Measurements from ENCODE around the gene PIGQ. TPM values are rescaled to one million over a fixed set of nuclear protein-coding genes. Genes with fewer than 3 reads are reported as not detected.

Gene PIGQ
- total RNA-seq, 1 donor from 2014 or later, result 68.9 TPM

GRCh38 chr16:576197-576822 is 6.5 kb downstream of the PIGQ start:
- peaks cover 35% of the 10 kb centered on the region for H3K36me3 ChIP-seq
- TF ChIP-seq, protein P1, sequence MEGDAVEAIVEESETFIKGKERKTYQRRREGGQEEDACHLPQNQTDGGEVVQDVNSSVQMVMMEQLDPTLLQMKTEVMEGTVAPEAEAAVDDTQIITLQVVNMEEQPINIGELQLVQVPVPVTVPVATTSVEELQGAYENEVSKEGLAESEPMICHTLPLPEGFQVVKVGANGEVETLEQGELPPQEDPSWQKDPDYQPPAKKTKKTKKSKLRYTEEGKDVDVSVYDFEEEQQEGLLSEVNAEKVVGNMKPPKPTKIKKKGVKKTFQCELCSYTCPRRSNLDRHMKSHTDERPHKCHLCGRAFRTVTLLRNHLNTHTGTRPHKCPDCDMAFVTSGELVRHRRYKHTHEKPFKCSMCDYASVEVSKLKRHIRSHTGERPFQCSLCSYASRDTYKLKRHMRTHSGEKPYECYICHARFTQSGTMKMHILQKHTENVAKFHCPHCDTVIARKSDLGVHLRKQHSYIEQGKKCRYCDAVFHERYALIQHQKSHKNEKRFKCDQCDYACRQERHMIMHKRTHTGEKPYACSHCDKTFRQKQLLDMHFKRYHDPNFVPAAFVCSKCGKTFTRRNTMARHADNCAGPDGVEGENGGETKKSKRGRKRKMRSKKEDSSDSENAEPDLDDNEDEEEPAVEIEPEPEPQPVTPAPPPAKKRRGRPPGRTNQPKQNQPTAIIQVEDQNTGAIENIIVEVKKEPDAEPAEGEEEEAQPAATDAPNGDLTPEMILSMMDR (IDR thresholded peaks at IDR 0.05), result no peak
- no peak for ATAC-seq
- no peaks in the 10 kb centered on the region for H3K27me3 ChIP-seq (ENCODE audit: low read depth)
- H3K4me1 ChIP-seq, result no peaks in the 10 kb centered on the region
- no peak overlapping the region for H3K4me3 ChIP-seq
- H3K27ac ChIP-seq, result no peak overlapping the region
- no peak for DNase-seq
- intact Hi-C loops (cut with DNase I), result no loop called here
- H3K9me3 ChIP-seq, result no peaks in the 10 kb centered on the region

DNA sequence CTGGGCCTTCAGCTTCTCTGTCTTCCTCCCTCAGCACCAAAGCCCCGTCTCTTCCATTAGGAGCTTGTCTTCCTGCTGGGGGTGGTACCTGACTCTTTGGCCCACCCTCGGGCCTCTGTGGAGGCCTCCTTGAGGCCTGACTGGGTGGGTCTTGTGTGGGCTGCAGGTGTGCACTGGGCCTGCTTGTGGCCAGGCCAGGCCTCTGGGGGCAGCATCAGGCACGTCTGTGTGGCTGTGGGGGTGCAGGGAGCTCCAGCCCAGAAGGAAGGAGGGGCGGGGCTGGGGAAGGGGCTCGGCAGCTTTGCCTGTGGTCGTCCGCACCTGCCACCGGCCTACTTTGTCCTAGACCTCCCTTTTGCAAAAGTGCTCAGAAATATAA is 7.0 kb downstream of the PIGQ start:
- TF ChIP-seq, protein P1 (IDR thresholded peaks at IDR 0.05), result no peak
- H3K27me3 ChIP-seq (ENCODE audit: low read depth), result no peaks in the 10 kb centered on the region
- H3K9me3 ChIP-seq, result no peaks in the 10 kb centered on the region
- no peaks in the 10 kb centered on the region for H3K4me1 ChIP-seq
- DNase-seq (no peak), ATAC-seq (no peak)
- H3K4me3 ChIP-seq, result no peak overlapping the region
- H3K36me3 ChIP-seq, result peaks cover 35% of the 10 kb centered on the region
- no peak overlapping the region for H3K27ac ChIP-seq
- intact Hi-C loops (cut with DNase I), result no loop called here

GRCh38 chr16:577796-578195 is 8.0 kb downstream of the PIGQ start:
- Histone ChIP-seq H3K4me3 (no peak overlapping the region), H3K36me3 (peaks cover 29% of the 10 kb centered on the region), H3K9me3 (no peaks in the 10 kb centered on the region), H3K27ac (no peak overlapping the region), H3K4me1 (no peaks in the 10 kb centered on the region), H3K27me3 (ENCODE audit: low read depth) (no peaks in the 10 kb centered on the region)
- intact Hi-C loops (cut with DNase I), result no loop called here
- DNase-seq (no peak), ATAC-seq (no peak)
- TF ChIP-seq, protein P1 (IDR thresholded peaks at IDR 0.05), result no peak

DNA sequence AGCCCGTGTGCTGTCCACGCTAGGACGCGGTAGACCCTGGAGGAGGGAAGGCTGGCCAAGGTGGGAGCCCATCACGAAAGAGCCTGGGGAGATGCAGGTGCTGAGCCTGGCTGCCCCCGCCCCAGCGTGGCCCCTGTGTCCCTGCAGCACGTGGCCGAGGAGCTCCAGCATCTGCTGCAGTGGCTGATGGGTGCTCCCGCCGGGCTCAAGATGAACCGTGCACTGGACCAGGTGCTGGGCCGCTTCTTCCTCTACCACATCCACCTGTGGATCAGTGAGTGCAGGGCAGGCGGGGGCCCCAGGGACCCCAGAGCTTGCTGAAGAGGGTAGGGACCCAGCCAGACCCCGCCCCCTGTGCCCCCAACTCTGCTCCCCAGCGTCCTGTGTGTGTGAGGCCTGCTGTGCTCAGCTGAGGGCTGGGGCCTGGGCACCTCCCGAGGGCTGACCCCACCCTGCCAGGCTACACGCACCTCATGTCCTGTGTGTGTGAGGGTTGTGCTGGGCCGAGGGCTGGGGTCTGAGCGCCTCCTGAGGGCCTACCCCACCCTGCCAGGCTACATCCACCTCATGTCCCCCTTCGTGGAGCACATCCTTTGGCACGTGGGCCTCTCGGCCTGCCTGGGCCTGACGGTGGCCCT is 8.6 kb downstream of the PIGQ start:
- Histone ChIP-seq H3K27ac (no peak overlapping the region), H3K36me3 (peaks cover 34% of the 10 kb centered on the region), H3K27me3 (ENCODE audit: low read depth) (no peaks in the 10 kb centered on the region), H3K9me3 (no peaks in the 10 kb centered on the region), H3K4me3 (no peak overlapping the region), H3K4me1 (no peaks in the 10 kb centered on the region)
- TF ChIP-seq, protein P1 (IDR thresholded peaks at IDR 0.05), result no peak
- DNase-seq (no peak), ATAC-seq (peak; percentile 1 to 3)
- intact Hi-C loops (cut with DNase I), result no loop called here

DNA sequence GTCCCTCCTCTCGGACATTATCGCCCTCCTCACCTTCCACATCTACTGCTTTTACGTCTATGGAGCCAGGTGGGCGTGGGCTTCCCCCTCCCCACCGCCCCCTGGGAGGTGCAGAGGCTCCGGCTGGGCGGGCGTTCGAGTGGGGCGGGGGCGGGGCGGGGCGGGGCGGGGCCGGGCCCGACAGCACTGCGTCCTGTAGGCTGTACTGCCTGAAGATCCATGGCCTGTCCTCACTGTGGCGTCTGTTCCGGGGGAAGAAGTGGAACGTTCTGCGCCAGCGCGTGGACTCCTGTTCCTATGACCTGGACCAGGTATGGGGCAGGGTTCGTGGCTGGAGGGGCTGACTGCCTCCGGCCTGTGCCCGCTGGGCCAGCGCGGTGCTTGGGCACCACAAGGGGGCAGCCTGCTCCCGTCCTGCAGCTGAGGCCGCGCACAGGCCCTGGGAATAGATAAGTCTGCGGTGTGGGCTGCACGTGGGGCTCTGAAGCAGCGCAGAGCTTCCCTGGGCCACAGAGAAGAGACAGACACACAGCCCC is 9.2 kb downstream of the PIGQ start:
- intact Hi-C loops (cut with DNase I), result no loop called here
- peak; percentile 88 for DNase-seq
- Histone ChIP-seq H3K4me1 (no peaks in the 10 kb centered on the region), H3K4me3 (peak overlapping the region; percentile 36), H3K27me3 (ENCODE audit: low read depth) (no peaks in the 10 kb centered on the region), H3K27ac (no peak overlapping the region), H3K36me3 (peaks cover 33% of the 10 kb centered on the region), H3K9me3 (no peaks in the 10 kb centered on the region)
- ATAC-seq, result peak; percentile 90 to 91
- TF ChIP-seq, protein P1 (IDR thresholded peaks at IDR 0.05), result peak; percentile 91

Data from lower lobe of right lung (tissue), 2 donors.